ENCODE measurements around the gene MTMR10. TPM values are rescaled to one million over a fixed set of nuclear protein-coding genes. Genes with fewer than 3 reads are reported as not detected.

Gene MTMR10
- total and polyA plus RNA-seq, 2 of the 4 experiments (the other 2 are of a cell fraction) = 11.2 to 13.8 TPM

DNA sequence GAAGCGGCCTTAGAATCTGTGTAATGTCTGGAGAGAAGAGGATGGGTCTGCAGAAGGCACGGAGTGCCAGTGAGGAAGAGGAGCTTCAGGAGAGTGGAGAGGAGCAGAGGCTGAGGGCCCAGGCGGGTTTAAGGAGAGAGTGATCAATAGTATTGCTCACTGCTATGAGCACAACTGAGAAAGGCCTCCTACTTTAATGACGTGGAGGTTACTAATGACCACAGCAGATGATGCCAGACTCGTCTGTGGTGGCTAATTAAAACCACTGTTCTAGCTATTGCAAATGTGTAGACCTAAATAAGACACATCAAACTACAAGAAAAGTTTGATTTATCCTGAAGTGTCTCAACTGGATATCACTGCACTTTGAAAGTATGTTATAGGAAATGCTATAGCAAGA lies 33.2 kb downstream of the MTMR10 start:
- in situ Hi-C loops (cut with MboI; ENCODE audit: low sequenced_read_pairs) = no loop called here
- Histone ChIP-seq H3K9me3 (ENCODE audit: control insufficient read depth, insufficient read depth, low read length) (no peaks in the 10 kb centered on the region), H3K4ac (ENCODE audit: low read depth, low read length) (no peak overlapping the region), H3K56ac (ENCODE audit: extremely low read depth, insufficient read depth, low read length) (no peak overlapping the region), H2BK15ac (ENCODE audit: low read depth, low read length) (no peak overlapping the region), H4K20me1 (ENCODE audit: insufficient read depth, low read length) (peaks cover 3% of the 10 kb centered on the region), H3K27me3 (ENCODE audit: control insufficient read depth, insufficient read depth, low read length) (no peaks in the 10 kb centered on the region), H2AK5ac (ENCODE audit: low read depth, low read length) (no peak overlapping the region), H3K4me1 (ENCODE audit: control insufficient read depth, insufficient read depth, low read length) (peaks cover 7% of the 10 kb centered on the region), H3K27ac (ENCODE audit: insufficient read depth, low read length) (no peak overlapping the region), H4K8ac (ENCODE audit: low read depth in 2 of 2, low read length in 2 of 2) (no peak overlapping the region), H2BK20ac (ENCODE audit: low read depth, low read length) (no peak overlapping the region), H3K9me1 (ENCODE audit: insufficient read depth, low read length) (peaks cover 13% of the 10 kb centered on the region), H4K91ac (ENCODE audit: insufficient read depth, low read depth, low read length) (no peak overlapping the region), H3K36me3 (ENCODE audit: control insufficient read depth, insufficient read depth, low read length) (peaks cover 18% of the 10 kb centered on the region), H2AFZ (replicated peaks; ENCODE audit: low read length, poor library complexity) (no peak overlapping the region), H3K23ac (ENCODE audit: low read depth, low read length) (no peak overlapping the region), H4K5ac (ENCODE audit: low read depth, low read length) (no peak overlapping the region), H3K14ac (replicated peaks; ENCODE audit: low read depth, low read length) (no peak overlapping the region), H3K79me1 (ENCODE audit: low read depth in 1 of 2, low read length in 2 of 2) (peaks cover 0 to 10% of the 10 kb centered on the region in 2 experiments; a peak in 2 of 4 replicates), H3K9ac (ENCODE audit: low read depth, low read length) (no peak overlapping the region), H2BK120ac (ENCODE audit: low read depth, low read length) (no peak overlapping the region), H3K4me3 (ENCODE audit: insufficient read depth, low read depth, low read length) (no peak overlapping the region), H2AK9ac (replicated peaks; ENCODE audit: low read depth, low read length, poor library complexity) (no peak overlapping the region), H2BK5ac (ENCODE audit: low read depth, low read length, poor library complexity, severe bottlenecking) (no peak overlapping the region), H3K4me2 (ENCODE audit: low read depth, low read length) (no peak overlapping the region), H3K18ac (ENCODE audit: low read depth, low read length) (no peak overlapping the region)
- ChIA-PET POLR2A (ENCODE audit: unreplicated experiment) (no interaction called here), CTCF (no interaction called here)
- ATAC-seq (ENCODE audit: low read depth) = no peak
- intact Hi-C loops (cut with micrococcal nuclease) = no loop called here
- no peak for DNase-seq
- dilution Hi-C loops (cut with HindIII; ENCODE audit: low sequenced_read_pairs, unreplicated experiment) = no loop called here
- TF ChIP-seq RFX5 (IDR thresholded peaks at IDR 0.05; ENCODE audit: low read depth, low read length) (no peak), POLR2A (IDR thresholded peaks at IDR 0.05; ENCODE audit: low read depth, low read length) (no peak), RCOR1 (IDR thresholded peaks at IDR 0.05; ENCODE audit: insufficient replicate concordance, low read length) (no peak), BHLHE40 (IDR thresholded peaks at IDR 0.05; ENCODE audit: low read depth, low read length) (no peak), MAZ (IDR thresholded peaks at IDR 0.05; ENCODE audit: borderline replicate concordance, low read depth, low read length) (no peak), RAD21 (IDR thresholded peaks at IDR 0.05; ENCODE audit: low read length) (no peak), MXI1 (IDR thresholded peaks at IDR 0.05; ENCODE audit: borderline replicate concordance, low read depth, low read length) (no peak), MAFK (IDR thresholded peaks at IDR 0.05; ENCODE audit: low read depth, low read length) (no peak), NFE2L2 (IDR thresholded peaks at IDR 0.05; ENCODE audit: low read depth, low read length) (no peak), SMC3 (IDR thresholded peaks at IDR 0.05; ENCODE audit: low read depth, low read length) (no peak), CHD1 (IDR thresholded peaks at IDR 0.05; ENCODE audit: low read depth, low read length) (no peak), CEBPB (IDR thresholded peaks at IDR 0.05; ENCODE audit: low read depth, low read length) (no peak), FOS (IDR thresholded peaks at IDR 0.05; ENCODE audit: low read depth, low read length) (no peak)
- TF ChIP-seq, protein P1, sequence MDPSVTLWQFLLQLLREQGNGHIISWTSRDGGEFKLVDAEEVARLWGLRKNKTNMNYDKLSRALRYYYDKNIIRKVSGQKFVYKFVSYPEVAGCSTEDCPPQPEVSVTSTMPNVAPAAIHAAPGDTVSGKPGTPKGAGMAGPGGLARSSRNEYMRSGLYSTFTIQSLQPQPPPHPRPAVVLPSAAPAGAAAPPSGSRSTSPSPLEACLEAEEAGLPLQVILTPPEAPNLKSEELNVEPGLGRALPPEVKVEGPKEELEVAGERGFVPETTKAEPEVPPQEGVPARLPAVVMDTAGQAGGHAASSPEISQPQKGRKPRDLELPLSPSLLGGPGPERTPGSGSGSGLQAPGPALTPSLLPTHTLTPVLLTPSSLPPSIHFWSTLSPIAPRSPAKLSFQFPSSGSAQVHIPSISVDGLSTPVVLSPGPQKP (IDR thresholded peaks at IDR 0.05; ENCODE audit: borderline replicate concordance, low read depth, low read length) = no peak
- TF ChIP-seq, protein P2, sequence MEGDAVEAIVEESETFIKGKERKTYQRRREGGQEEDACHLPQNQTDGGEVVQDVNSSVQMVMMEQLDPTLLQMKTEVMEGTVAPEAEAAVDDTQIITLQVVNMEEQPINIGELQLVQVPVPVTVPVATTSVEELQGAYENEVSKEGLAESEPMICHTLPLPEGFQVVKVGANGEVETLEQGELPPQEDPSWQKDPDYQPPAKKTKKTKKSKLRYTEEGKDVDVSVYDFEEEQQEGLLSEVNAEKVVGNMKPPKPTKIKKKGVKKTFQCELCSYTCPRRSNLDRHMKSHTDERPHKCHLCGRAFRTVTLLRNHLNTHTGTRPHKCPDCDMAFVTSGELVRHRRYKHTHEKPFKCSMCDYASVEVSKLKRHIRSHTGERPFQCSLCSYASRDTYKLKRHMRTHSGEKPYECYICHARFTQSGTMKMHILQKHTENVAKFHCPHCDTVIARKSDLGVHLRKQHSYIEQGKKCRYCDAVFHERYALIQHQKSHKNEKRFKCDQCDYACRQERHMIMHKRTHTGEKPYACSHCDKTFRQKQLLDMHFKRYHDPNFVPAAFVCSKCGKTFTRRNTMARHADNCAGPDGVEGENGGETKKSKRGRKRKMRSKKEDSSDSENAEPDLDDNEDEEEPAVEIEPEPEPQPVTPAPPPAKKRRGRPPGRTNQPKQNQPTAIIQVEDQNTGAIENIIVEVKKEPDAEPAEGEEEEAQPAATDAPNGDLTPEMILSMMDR (conservative IDR thresholded peaks at IDR 0.05; ENCODE audit: low read depth, low read length) = no peak
- TF ChIP-seq, protein P3, sequence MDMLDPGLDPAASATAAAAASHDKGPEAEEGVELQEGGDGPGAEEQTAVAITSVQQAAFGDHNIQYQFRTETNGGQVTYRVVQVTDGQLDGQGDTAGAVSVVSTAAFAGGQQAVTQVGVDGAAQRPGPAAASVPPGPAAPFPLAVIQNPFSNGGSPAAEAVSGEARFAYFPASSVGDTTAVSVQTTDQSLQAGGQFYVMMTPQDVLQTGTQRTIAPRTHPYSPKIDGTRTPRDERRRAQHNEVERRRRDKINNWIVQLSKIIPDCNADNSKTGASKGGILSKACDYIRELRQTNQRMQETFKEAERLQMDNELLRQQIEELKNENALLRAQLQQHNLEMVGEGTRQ (IDR thresholded peaks at IDR 0.05; ENCODE audit: low read depth, low read length) = no peak
- BruUV-seq (replicated peaks) = no TSS peak
- WGBS, 2 experiments (ENCODE audit: extremely low coverage in 2 of 2, insufficient read length in 1 of 2) = 97% methylated on average over 4 of the region's 5 CpGs; no CpG with 5 or more reads in 1 of the 2 experiments
